Lung (tissue), 12 donors: ENCODE measurements around the gene C5AR2. TPM values are rescaled to one million over a fixed set of nuclear protein-coding genes. Genes with fewer than 3 reads are reported as not detected.
"Not testable (repeated sequence)": the region's sequence is repeated elsewhere in the genome, so short reads cannot be mapped to it uniquely, and the experiment has no call there.

ENCODE experiments used
- ATAC-seq: fragments of 200-7000 bp; cut with Tn5 transposase; one replicate; pipeline ENCODE4 v1.9.1; 2020; ENCODE audit warnings: moderate number of reproducible peaks; ENCODE audit not compliant: insufficient read depth, low FRiP score
- DNase-seq, 3 donors: peaks; one replicate each; pipeline ENCODE4 v3.0.0-alpha.2; 2013 to 2017
- H3K27ac ChIP-seq, 2 donors: one replicate each; pipeline ENCODE4 v1.5.1; 2013; ENCODE audit warnings: mild to moderate bottlenecking in 2 of 2, moderate library complexity in 2 of 2, control low read depth in 1 of 2, inconsistent platforms in 1 of 2, low read depth in 1 of 2, low read length in 1 of 2
- H3K27me3 ChIP-seq, 3 donors: one replicate each; pipeline ENCODE4 v1.5.1; 2013; ENCODE audit warnings: low read length in 2 of 3; ENCODE audit not compliant: control insufficient read depth in 3 of 3, insufficient read depth in 3 of 3
- H3K36me3 ChIP-seq, 4 donors: one replicate each; pipeline ENCODE4 v1.5.1; 2013; ENCODE audit warnings: low read length in 4 of 4, mild to moderate bottlenecking in 1 of 4, moderate library complexity in 1 of 4; ENCODE audit not compliant: control insufficient read depth in 4 of 4, insufficient read depth in 4 of 4
- H3K4me1 ChIP-seq, 5 donors: one replicate each; pipeline ENCODE4 v1.5.1; 2013; ENCODE audit warnings: low read length in 5 of 5, mild to moderate bottlenecking in 2 of 5, moderate library complexity in 1 of 5; ENCODE audit not compliant: control insufficient read depth in 5 of 5, insufficient read depth in 5 of 5
- H3K4me3 ChIP-seq: one replicate; pipeline ENCODE4 v1.5.1; 2013; ENCODE audit warnings: mild to moderate bottlenecking, control low read depth, moderate library complexity
- H3K9ac ChIP-seq, 2 donors: one replicate each; pipeline ENCODE4 v1.5.1; 2013; ENCODE audit warnings: low read length in 2 of 2, control low read depth in 1 of 2; ENCODE audit not compliant: insufficient read depth in 1 of 2
- H3K9me3 ChIP-seq, 4 donors: one replicate each; pipeline ENCODE4 v1.5.1; 2013; ENCODE audit warnings: low read length in 3 of 4, mild to moderate bottlenecking in 1 of 4, moderate library complexity in 1 of 4; ENCODE audit not compliant: control insufficient read depth in 4 of 4, insufficient read depth in 3 of 4
- WGBS, 2 donors: extraction: QIAGEN DNeasy Blood & Tissue Kit; methylation state at CpG; one replicate each; pipeline ENCODE4 v1.1.7; 2013; 5-methylcytosine and 5-hydroxymethylcytosine counted together
- polyA plus RNA-seq, 2 donors: library from polyadenylated mRNA; stranded (reverse); fragments of 200-250 nt; gene quantifications; one replicate each; pipeline ENCODE4 v1.2.1, GENCODE V29; 2013
- total RNA-seq, 2 donors: library from RNA; depleted of rRNA in 1 of 2; stranded (reverse); fragments of >200 nt in 1 of 2; gene quantifications; one replicate each; pipeline ENCODE4 v1.2.1, GENCODE V29; 2014 to 2021
- TF ChIP-seq, protein P1 (sequence below): IDR thresholded peaks from 2 replicates; pipeline ENCODE4 v1.5.1; 2012; ENCODE audit warnings: mild to moderate bottlenecking; ENCODE audit errors: control extremely low read depth, extremely low read depth
- donor health status: control.
- donor health status: control.
- donor health status: Bipolar disorder and iron deficiency.
- donor health status: healthy.
- donor health status: DM: yes; HTN: yes; CAD: no.

C5AR2 gene
- total and polyA plus RNA-seq, 4 donors: 1.0 to 17.4 (median 7.7) TPM

DNA sequence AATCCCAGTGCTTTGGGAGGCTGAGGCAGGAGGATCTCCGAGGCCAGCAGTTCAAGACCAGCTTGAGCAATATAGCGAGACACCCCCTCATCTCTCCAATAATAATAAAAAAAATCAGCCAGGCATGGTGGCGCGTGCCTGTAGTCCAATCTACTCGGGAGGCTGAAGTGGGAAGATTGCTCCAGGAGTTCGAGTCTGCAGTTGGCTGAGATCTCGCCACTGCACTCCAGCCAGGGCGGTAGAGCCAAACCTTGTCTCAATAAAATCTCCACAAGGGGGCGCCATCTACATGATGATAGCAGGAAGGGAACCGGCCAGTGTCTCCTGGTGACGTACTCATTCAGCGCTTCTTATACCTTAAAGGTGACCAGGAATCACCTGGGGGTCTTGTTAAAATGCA is 35.9 kb upstream of the C5AR2 start:
- no peak overlapping the region for H3K27ac ChIP-seq
- H3K4me1 ChIP-seq: no peaks in the 10 kb centered on the region
- H3K27me3 ChIP-seq: no peaks in the 10 kb centered on the region
- no peak for ATAC-seq
- TF ChIP-seq, protein P1, sequence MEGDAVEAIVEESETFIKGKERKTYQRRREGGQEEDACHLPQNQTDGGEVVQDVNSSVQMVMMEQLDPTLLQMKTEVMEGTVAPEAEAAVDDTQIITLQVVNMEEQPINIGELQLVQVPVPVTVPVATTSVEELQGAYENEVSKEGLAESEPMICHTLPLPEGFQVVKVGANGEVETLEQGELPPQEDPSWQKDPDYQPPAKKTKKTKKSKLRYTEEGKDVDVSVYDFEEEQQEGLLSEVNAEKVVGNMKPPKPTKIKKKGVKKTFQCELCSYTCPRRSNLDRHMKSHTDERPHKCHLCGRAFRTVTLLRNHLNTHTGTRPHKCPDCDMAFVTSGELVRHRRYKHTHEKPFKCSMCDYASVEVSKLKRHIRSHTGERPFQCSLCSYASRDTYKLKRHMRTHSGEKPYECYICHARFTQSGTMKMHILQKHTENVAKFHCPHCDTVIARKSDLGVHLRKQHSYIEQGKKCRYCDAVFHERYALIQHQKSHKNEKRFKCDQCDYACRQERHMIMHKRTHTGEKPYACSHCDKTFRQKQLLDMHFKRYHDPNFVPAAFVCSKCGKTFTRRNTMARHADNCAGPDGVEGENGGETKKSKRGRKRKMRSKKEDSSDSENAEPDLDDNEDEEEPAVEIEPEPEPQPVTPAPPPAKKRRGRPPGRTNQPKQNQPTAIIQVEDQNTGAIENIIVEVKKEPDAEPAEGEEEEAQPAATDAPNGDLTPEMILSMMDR: peak; percentile 72
- H3K9ac ChIP-seq: no peak overlapping the region
- H3K4me3 ChIP-seq: no peak overlapping the region
- peak; percentile 63 to 76 (median 71) for DNase-seq
- H3K36me3 ChIP-seq: no peaks in the 10 kb centered on the region
- no peaks in the 10 kb centered on the region for H3K9me3 ChIP-seq
- whole genome bisulfite sequencing, 2 donors: 20 to 24% methylated on average over 12 of the region's 12 CpGs

GRCh38 chr19:47300867-47301266 is 31.1 kb upstream of the C5AR2 start:
- H3K36me3 ChIP-seq, H3K27me3 ChIP-seq, H3K9ac ChIP-seq, ATAC-seq, H3K4me3 ChIP-seq, H3K9me3 ChIP-seq, H3K4me1 ChIP-seq, DNase-seq, H3K27ac ChIP-seq: not testable (repeated sequence)
- 92 to 93% methylated on average over 14 of the region's 14 CpGs for WGBS, 2 donors

DNA sequence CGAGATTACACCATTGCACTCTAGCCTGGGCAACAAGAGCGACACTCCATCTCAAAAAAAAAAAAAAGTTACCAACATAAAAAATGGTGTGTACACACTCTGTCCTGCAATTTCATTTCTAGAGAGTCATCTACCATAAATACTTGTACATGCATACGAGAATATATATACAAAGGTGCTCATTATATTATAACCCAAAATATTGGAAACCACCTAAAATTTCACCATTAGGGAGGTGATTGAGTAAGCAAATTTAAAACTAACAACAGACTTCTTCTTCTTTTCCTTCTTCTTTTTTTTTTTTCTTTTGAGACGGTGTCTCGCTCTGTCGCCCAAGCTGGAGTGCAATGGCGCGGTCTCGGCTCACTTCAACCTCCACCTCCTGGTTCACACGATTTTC is 29.7 kb upstream of the C5AR2 start:
- TF ChIP-seq, protein P1: no peak
- Histone ChIP-seq H3K36me3 (no peaks in the 10 kb centered on the region), H3K27me3 (peaks cover 0 to 3% (median 0%) of the 10 kb centered on the region in 3 donors), H3K4me1 (no peaks in the 10 kb centered on the region), H3K27ac (no peak overlapping the region), H3K9ac (no peak overlapping the region), H3K4me3 (no peak overlapping the region), H3K9me3 (no peaks in the 10 kb centered on the region)
- DNase-seq (no peak), ATAC-seq (no peak)
- 41 to 80% methylated on average over 10 of the region's 10 CpGs for WGBS, 2 donors

DNA sequence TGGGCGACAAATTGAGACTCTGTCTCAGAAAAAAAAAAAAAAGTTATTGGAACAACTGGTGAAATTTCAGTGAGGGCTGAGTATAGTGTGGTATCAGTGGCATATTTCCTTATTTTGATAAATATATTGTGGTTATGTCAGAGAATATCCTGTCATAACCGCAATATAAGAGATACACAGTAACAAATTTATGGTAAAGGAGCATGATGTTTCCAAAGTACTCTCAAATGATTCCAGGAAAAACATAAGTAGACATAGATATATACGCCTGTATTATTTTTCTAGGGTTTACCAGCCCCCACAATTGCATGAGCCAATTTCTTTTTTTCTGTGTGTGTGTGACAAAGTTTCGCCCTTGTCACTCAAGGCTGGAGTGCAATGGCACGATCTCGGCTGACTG is 28.0 kb upstream of the C5AR2 start:
- 28 to 63% methylated on average over 6 of the region's 6 CpGs for WGBS, 2 donors
- Histone ChIP-seq H3K27me3 (peaks cover 0 to 3% (median 0%) of the 10 kb centered on the region in 3 donors), H3K27ac (no peak overlapping the region), H3K9me3 (no peaks in the 10 kb centered on the region), H3K4me3 (no peak overlapping the region), H3K36me3 (no peaks in the 10 kb centered on the region), H3K4me1 (no peaks in the 10 kb centered on the region), H3K9ac (no peak overlapping the region)
- TF ChIP-seq, protein P1: no peak
- DNase-seq (no peak), ATAC-seq (no peak)
